ENCODE results near the gene ANK3.
A peak's percentile ranks its signal among the peaks of the same experiment; 100 is the strongest.

Gene ANK3

DNA sequence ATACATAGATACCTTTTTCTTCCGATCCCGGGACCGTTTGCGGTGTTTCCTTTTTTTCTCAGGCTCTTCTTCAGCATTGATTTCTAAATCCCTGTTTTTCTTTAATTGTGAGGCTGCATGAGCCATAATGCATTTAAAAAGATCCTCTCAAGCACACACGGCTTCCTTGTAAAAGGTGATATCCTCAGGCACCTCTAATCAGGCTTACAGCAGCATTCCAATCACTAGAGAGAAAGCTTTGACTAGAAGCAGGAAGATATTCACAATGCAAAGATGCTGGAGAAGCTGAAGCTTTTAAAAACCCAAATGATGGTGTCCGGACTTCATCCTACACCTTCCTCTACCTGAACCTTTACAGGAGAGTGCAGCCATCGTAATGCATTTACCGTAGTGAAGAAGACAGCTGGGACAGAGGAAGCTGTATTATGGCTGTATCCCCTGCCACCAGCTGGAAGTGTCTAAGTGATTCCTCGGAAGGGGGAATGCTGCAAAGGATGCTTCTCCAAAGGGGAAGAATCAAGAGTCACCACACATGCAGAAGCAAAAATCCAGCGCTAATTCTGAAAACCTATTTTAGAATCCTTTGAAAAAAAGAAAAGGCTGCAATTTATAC is at the start of gene ANK3:
Gene ANK3, minus strand, starts transcription at position 463 of the 613 bp plus-strand sequence. Its CDS starts 337 bp downstream, at position 126.
- DNase-seq (ENCODE audit: low read depth): no peak

DNA sequence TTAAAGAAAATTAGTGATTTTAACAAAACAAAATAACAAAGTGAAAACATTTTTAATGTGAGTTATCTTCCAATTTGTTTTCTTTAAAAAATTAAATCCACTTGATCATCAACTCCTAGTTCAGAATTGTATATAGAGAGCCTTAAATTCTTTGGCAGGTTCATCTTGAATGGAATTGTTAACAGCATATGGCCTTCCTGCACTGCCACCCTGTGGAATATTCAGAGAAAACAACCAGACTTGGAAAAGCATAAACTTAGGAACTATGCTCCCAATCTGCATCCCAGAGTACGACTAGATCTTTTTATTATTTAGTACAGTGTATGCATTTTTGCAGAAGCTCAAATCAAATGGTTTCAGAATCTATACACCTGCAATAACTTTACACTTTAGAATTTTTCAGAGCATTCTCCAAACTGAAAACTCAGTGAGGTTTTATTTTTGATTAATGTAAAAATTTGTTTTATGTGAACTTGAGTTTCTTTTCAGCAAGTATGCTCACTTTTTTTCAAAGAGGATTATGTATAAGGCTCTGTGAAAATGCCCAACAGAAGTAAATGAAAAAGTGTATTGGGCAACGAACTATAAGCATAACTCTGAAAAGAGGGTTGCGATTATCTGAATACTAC is 44.9 kb upstream of the ANK3 start:
- DNase-seq (ENCODE audit: low read depth): peak; percentile 59

DNA sequence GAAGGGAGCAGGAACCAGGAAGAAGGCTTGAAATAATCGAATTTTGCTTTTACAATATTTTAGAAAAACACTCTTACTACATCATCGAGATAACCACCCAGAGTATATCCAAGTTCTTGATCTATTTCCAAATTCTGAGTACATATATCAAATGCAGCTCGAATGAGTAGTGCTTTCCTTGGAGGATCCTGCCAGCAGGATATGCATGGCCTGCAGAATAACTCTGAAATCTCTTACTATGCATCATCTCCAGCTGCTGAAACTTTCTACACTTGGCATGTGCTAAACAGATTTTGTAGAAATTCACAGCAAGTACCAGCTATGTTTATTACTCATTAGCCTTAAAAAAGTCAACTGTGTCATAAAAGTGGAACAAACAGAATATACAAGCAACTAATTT is 44.0 kb upstream of the ANK3 start:
- DNase-seq (ENCODE audit: low read depth): peak; percentile 82

DNA sequence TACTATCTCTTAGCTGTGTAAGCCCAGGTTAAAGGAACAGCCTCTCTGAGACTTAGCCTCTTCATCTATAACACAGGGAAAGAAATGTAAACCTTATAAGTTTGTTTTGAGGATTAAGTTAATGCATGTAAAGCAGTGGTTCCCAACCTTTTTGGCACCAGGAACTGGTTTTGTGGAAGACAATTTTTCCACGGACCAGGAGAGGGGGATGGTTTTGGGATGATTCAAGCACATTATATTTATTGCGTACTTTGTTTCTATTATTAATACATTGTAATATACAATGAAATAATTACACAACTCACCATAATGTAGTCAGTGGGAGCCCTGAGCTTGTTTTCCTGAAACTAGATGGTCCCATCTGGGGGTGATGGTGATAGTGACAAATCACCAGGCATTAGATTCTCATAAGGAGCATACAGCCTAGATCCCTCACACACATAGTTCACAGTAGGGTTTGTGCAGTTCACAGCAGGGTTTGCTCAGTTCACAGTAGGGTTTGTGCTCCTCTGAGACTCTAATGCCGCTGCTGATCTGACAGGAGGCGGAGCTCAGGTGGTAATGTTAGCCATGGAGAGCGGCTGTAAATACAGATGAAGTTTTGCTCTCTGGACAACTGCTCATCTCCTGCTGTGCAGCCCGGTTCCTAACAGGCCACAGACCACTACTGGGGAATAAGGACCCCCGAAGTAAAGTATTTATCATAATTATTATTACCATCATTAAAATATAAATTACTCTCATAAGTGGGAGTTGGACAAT is 41.3 kb upstream of the ANK3 start:
- no peak for DNase-seq (ENCODE audit: low read depth)

DNA sequence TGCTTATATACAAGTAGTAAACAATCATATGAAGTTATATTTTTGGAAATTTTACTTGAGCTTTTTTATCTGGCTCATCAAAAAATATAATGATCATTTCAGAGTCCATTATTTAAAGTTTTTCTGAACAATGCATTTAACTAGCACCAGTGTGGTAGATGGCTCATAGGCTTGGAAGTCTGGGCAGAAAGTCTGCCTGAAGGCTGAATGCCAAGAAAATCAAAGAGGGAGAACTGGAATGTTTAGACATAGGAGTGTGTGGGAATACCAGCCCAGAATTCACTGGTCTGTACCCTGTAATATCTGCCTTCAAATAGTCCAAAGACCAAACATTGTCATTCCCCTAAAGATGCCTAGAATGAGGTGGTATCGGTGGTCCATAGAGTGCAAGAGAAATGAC is 40.3 kb upstream of the ANK3 start:
- DNase-seq (ENCODE audit: low read depth): peak; percentile 49

DNA sequence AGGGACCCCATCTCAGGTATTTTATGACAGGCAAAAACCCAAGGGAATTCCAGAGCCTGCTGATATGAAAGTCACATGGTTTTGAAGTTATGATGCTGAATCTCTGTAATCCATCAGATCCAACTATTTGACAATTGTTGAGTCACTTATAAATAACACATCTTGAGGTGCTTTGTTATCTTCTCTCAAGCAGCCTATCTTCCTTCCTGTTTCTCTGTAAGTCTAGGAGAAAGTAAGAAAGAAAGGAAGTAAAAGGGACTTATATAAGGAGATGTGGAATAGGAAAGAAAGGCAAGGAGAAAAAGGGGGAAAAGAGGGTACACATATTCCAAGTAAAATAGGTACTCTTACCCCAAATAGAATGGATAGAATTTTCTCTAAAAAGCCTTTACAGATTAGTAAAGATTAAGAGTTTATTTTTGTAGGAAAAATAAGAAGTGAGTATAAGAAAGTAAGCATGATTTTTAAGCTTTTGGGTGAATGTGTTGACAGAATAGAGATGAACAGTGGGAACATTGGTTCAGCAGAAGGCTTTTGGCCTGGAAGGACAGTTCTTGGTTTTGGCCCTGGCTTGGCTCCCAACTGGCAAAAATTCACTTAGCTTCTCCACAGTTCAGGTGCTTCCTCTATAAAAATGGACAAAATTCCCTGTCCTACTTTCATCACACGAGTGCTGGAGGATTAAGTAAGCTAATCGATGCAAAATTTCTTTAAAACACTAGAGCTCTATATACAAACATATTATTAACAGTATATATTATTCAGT is 39.6 kb upstream of the ANK3 start:
- peak; percentile 79 for DNase-seq (ENCODE audit: low read depth)

DNA sequence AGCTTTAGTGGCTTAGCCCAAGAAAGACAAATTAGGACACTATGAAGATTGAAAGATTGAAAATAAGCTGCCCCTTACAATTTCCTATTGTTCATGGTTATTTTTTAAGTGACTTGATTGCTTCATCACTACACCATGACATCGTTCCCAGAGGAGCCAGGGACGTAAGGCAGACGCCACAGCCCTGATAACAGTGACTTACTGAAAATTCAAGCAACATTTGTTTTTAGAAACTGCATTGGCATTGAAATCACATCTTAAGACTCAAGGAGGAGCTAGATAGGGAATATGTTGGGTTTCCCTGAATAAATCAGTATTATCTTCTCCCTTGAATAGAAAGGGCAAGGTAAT is 38.7 kb upstream of the ANK3 start:
- DNase-seq (ENCODE audit: low read depth): no peak

DNA sequence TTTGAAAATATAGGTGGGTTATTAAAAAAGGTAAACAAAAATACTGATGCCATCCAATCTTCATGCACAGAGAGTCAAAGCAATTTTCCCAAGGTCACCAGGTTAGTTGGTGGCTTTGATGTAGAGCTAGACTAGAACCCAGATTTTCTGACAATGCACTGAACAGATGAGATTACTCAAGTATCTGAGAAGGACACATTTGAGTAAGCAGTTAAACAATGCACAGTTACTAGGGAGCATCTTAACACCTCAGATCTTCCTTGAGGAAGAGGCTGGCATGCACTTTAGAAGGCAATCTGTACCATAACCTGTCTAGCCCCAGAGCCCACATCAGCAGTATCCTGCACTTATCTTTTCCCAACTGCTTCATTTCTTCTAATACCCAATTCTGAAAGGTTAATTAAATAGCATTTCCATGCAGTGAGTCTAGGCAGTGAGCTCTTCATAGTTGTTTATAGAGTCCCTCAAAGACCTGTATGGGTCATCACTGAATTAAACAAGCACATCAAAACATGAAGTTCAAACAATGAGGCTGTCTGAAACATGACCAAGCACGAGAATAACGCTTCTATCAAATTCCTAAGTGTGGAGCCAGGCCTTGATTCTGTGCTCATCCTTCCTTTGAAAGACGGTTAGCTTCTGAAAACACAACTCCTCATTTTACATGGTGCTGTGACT is 38.2 kb upstream of the ANK3 start:
- no peak for DNase-seq (ENCODE audit: low read depth)

DNA sequence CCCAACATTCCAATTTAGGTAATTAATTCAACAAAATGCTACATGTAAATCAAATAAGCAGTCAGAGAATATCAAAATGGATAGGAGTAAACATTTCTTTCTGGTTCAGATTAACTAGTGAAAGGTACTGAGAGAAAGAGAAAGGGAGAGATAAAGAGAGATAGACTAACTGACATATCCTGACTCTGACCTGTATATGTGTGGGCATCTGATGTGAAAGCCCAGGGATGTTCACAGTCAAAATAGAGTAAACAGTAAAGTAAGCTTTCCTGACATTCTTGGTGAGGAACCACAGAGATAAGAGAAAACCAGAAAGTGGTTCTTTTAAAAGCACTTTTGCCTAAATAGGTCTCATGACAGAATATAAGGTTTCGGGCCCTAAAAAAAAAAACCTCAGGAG is 37.5 kb upstream of the ANK3 start:
- peak; percentile 75 for DNase-seq (ENCODE audit: low read depth)

DNA sequence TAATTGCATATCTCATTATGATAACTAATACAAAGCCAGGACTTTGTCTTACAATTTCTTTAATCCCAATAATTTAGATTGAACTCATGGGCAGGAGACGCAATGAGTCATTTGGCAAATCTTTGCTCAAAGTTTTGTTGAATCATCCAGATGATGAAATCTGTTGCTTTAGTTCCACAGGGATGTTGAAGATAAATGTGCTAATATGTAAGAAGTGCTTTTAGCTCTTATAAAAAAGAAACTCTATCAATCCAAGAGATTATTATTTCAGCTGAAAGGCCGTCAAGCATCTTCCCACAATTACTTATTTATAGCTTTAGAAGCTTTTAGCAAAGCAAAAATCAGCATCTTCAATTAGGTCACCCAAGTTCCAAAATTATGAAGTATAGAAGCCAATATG is 36.8 kb upstream of the ANK3 start:
- DNase-seq (ENCODE audit: low read depth): peak; percentile 94

DNA sequence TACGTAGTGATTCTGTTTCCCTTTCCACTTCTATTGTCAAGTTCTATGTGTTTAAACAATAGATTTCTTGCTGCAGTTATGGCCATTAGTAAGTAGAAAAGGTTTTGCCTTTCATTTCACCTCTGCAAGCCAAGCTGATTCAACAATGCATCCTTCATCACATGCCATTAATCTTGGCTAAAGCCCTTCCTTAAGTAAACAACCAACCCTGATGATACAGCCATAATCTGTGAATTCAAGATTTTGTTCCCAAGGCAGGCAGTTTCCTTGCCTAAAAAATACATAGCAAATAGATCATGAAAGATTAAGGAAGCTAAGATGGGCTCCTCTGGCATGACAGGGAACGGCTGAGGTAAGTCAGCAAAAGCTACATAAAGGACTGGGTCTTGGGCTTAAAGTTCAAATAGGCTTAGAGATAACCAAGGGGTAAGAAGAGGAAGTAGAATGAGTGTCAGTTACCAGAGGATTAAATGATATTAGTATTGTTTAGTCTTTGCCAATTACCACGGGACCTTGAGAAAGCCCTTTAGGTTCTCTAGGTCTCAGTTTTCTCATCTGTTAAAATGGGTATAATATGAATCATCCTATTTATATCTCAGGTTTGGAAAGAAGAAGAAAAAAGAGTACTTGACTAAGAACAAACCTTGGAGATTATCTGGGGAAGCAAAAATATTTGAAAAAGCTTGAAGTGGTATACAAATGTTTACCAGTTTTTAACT is 35.9 kb upstream of the ANK3 start:
- DNase-seq (ENCODE audit: low read depth): peak; percentile 58

DNA sequence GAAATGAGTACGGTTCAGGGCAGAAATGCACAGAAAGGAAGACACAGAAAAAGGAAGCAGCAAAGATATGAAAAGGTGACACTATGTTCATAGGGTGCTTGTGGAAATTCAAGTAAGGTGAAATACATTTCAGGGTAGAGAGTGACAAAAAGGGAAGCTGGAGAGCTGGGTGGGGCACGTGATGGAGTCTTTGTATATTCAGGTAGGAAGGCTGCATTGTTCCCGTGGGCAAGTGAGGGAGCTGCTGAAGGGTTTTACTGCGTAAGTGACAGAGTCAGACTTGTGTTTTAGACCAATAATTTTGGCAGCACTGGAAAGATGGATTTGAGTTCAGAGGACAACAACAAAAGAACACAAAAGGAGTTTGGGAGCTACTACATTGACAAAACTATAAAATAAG is 35.3 kb upstream of the ANK3 start:
- DNase-seq (ENCODE audit: low read depth): no peak

DNA sequence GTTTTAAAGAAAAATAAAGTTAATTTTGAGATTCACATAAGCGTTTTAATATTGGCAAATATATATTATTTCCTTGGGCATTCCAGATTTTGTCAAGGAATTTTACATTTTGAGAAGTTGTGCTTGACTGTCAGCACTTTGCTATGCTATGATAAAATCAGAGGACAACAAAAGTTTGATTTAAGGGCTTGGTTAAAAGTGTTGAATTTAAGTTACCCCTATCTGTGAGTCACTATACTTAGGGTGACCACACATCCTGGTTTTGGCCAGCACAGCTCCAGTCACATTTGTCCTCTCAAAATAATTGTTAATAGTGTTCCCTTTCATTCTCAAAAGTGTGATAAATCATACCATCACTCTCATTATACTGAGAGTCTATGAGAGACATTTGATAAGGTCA is 34.2 kb upstream of the ANK3 start:
- DNase-seq (ENCODE audit: low read depth): no peak

DNA sequence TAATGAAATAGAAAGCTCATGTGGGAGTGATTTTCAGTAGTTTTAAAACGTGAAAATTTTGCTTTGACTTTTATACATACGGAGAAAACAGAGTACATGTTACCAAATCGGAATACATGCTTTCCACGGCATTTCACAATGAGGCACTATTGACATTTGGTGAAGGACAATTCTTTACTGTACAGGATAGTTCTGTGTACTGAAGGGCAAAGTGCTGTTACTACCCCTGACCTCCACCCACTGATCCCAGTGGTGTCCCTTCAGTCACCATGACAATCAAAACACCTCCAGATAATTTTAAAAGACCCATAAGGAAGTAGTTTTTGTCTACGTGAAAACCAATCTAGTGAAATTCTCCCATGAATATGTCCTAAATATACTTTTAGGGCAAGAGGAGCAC is 33.1 kb upstream of the ANK3 start:
- no peak for DNase-seq (ENCODE audit: low read depth)

DNA sequence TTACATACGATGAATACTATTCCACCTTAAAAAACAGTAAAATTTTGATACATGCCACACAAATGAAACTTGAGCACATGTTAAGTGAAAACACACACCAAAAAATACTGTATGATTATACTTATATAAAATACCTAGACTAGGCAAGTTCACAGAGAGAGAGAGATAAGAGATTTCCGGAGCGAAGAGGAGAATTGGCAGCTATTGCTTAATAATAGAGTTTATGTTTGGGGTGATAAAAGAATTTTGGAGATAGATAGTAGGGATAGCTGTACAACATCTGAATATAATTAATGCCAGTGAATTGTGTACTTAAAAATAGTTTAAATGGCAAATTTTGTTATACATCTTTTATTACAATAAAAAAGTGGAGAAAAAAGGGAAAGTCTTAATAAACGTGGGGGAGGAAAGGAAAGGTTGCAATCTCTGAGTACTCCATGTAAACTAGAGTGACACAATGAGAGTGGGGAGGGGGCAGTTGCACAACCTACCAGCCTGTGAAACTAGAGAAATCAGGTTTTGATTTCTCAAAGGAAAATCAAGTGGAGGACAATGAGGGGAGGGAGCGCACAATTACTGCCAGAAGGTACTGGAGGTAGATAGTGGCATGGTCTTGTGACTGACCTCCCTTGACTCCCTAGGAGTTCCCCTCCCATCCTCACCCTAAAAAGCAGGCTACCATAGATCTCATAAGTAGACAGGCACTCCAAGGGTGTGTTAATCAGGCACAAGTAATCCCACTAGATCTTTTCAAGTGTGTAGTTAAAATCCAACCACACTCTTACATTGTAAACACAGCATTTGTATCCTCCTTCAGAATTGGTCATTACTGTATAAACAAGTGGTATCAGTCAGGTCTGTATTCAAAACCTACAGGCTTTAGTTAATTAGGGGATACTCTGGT is 31.6 kb upstream of the ANK3 start:
- DNase-seq (ENCODE audit: low read depth): peak; percentile 64

DNA sequence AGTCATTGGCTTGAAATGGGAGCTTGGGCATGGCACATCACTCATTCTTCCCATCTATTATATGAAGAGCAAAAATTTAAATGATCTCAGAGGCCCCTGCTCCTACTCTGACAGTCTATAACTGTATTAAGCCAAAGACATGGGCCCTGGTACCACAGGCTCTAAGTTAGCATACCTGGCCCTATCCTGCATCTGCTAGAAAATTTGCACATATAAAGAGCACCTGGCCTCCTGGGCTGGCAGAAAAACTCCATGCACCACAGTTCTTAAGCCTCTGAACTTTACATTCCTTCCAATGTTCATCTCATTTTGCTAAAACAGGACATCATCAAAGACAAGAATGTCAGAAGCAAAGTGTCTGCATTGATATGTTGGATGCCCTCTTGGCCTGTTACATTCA is 29.6 kb upstream of the ANK3 start:
- no peak for DNase-seq (ENCODE audit: low read depth)

DNA sequence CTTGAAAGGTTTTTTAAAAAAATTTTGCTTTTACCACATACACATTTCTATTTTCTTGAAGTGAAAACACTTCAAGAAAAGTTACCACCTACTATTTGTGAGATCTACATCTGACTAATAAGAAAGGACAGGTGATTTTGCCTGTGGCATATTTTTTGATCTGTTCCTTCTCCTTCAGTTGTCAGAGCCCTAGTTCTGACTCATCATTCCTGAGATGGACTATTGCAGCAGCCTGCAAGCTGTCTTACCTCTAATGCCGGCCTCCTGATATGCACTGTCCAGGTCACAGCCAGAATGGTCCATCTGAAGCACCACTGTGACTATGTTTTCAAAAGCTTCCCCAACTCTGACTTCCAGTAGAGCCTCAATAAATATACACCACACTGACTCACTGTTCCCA is 28.2 kb upstream of the ANK3 start:
- DNase-seq (ENCODE audit: low read depth): peak; percentile 40

DNA sequence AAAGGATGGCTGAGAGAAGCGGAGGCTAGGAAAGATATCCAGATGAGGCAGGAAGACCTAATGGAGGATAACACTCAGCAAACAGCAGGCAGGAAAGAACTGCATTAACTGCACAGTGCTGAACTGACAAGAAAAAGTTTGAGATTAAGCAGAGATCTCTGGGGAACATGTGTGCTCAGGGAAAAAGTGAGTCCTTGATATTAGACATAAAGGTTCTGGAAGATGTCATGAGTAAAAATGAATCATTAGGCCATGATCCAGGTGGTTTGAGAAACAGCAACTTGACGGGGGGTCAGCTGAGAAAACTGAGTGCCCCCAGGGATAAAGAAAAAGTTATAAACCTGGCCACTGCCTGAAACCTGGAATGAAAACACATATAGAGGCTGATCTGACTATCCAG is 27.3 kb upstream of the ANK3 start:
- DNase-seq (ENCODE audit: low read depth): peak; percentile 65

DNA sequence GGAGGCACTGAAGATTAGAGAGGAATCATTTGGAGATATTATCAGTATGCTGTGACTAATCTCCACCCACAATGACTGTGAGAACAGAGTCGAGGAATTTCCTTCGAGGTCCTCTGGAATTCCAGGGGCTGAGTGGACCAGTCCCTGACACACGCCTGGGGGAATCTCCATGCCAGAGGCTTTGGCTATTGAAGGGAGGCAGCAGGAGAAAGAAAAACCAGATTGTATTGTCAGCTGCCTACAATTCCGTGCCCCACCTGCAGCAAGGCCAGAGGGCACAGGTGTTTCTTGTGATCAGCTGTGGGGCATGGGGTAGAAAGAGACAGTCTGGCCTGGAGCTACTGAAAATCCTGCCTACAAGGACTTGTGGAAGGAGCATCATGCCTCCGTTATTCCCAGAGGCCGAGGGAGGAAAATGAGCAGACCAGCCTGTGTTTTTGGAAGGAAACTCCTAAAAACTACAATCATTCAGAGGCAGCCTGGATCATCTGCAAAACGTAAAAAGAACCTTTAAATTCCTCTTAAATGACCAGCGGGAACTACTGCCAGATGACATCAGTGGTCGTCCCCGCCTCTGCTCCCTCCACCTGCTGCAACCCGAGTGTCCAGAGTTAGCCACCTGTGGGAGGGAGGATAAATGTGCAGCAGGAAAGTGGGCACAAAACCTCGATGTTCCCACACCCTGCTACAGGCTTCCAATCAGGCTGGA is 25.4 kb upstream of the ANK3 start:
- DNase-seq (ENCODE audit: low read depth): peak; percentile 89

DNA sequence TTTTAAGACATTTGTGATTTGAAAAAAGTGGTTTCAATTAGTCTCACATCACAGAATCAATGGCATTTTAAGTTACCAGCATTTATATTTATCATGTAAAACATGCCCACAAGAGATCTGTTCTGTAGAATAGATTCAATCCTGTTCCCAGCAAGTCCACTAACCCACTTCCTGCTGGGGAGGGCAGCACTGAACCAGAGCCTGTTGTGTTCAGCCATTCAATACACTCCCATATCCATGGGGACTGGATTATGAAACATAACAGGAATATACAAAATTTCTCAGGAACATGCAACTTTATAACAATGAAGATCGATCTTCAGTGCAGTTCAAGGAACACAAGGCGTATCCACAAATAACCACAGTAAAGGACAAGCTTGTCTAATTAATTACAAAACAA is 24.4 kb upstream of the ANK3 start:
- no peak for DNase-seq (ENCODE audit: low read depth)

Data from amniotic epithelial cell (primary cell).